ENCODE results near the gene BCLAF3.

DNA sequence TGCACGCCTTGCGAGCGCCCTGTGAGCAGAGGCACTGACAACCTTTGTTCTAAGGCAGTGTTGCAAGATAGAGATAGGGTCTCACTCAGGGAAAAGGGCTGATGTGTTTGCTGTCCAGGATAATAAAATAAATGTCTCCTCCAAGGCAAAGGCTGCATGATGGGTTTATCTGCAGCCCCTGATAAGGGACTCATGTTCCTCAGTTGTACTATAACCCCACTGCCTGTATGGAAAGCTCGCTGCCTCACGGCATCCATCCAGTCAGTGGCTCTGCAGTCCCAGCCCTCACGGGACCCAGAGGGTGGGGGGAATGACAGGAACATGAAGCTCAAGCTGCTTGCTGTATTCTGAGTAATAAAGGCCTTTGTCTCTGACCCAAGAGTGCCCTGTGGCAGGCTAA, 22.6 kb downstream of the BCLAF3 start:
- TF ChIP-seq POLR2A (IDR thresholded peaks at IDR 0.05): no peak
- TF ChIP-seq EP300 (IDR thresholded peaks at IDR 0.05): no peak
- TF ChIP-seq, protein P1, sequence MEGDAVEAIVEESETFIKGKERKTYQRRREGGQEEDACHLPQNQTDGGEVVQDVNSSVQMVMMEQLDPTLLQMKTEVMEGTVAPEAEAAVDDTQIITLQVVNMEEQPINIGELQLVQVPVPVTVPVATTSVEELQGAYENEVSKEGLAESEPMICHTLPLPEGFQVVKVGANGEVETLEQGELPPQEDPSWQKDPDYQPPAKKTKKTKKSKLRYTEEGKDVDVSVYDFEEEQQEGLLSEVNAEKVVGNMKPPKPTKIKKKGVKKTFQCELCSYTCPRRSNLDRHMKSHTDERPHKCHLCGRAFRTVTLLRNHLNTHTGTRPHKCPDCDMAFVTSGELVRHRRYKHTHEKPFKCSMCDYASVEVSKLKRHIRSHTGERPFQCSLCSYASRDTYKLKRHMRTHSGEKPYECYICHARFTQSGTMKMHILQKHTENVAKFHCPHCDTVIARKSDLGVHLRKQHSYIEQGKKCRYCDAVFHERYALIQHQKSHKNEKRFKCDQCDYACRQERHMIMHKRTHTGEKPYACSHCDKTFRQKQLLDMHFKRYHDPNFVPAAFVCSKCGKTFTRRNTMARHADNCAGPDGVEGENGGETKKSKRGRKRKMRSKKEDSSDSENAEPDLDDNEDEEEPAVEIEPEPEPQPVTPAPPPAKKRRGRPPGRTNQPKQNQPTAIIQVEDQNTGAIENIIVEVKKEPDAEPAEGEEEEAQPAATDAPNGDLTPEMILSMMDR (IDR thresholded peaks at IDR 0.05): no peak
- no peak for TF ChIP-seq POLR2AphosphoS5 (IDR thresholded peaks at IDR 0.05)

Measured in stomach (tissue), 4 donors.